Panc1 (cell line): ENCODE results near the gene ACTL10. TPM values are rescaled to one million over a fixed set of nuclear protein-coding genes. Genes with fewer than 3 reads are reported as not detected.

Experiments used
- ATAC-seq: fragments of 200-7000 bp; cut with Tn5 transposase; 2 replicates; pipeline ENCODE4 v1.9.1; 2020; ENCODE audit warnings: mild to moderate bottlenecking, moderate library complexity
- BruUV-seq: library from RNA; stranded (reverse); fragments of 400-500 nt; replicated peaks from 2 replicates; lab custom pipeline; 2021; lab: Mats Ljungman, UMichigan
- CTCF ChIA-PET: fragments of 300-600 bp; sonication (Branson Sonifier 250); formaldehyde crosslinking; loops from one replicate; lab custom pipeline; 2022; ENCODE audit warnings: antibody characterized with exemption; lab: Charles Lee
- POLR2A ChIA-PET: fragments of 300-600 bp; sonication (Branson Sonifier 250); formaldehyde crosslinking; loops from one replicate; lab custom pipeline; 2022; ENCODE audit warnings: antibody characterized with exemption; lab: Charles Lee
- DNase-seq: peaks from one replicate; pipeline ENCODE4 v3.0.0-alpha.2; 2010; ENCODE audit warnings: low read depth, low spot score
- H3K27ac ChIP-seq: 2 replicates; pipeline ENCODE4 v1.5.1; 2011; ENCODE audit warnings: mild to moderate bottlenecking, low read length, inconsistent platforms
- H3K27me3 ChIP-seq: fragments of 200-500 bp; sonication (Bioruptor generic); 2 replicates; pipeline ENCODE4 v1.6.0; 2014; ENCODE audit warnings: low read length, inconsistent platforms; ENCODE audit not compliant: control insufficient read depth, insufficient read depth
- H3K36me3 ChIP-seq: fragments of 200-500 bp; sonication (Bioruptor generic); 2 replicates; pipeline ENCODE4 v1.5.1; 2014; ENCODE audit warnings: inconsistent platforms, mild to moderate bottlenecking, low read length, moderate library complexity; ENCODE audit not compliant: control insufficient read depth, insufficient read depth
- H3K4me1 ChIP-seq: 2 replicates; pipeline ENCODE4 v1.5.1; 2011; ENCODE audit warnings: inconsistent platforms, mild to moderate bottlenecking, low read length, moderate library complexity; ENCODE audit not compliant: control insufficient read depth, insufficient read depth
- H3K4me3 ChIP-seq, 2 experiments: 2 replicates each; pipeline ENCODE4 v1.5.1; 2011 to 2012; ENCODE audit warnings: low read depth in 2 of 2, low read length in 2 of 2, mild to moderate bottlenecking in 2 of 2, inconsistent platforms in 1 of 2, moderate library complexity in 1 of 2
- H3K9me3 ChIP-seq: fragments of 200-500 bp; sonication (Bioruptor generic); 2 replicates; pipeline ENCODE4 v1.5.1; 2014; ENCODE audit warnings: low read depth, mild to moderate bottlenecking, inconsistent platforms, low read length, moderate library complexity; ENCODE audit not compliant: control insufficient read depth, insufficient read depth
- POLR2AphosphoS5 ChIP-seq: IDR thresholded peaks from 2 replicates; pipeline ENCODE4 v1.6.1; 2012; ENCODE audit warnings: mild to moderate bottlenecking, low read depth, low read length, moderate library complexity
- REST ChIP-seq, 2 experiments: IDR thresholded peaks; 2 replicates each; pipeline ENCODE4 v1.6.1; 2011 to 2012; ENCODE audit warnings: low read depth in 2 of 2, control low read depth in 1 of 2, low read length in 1 of 2, mild to moderate bottlenecking in 1 of 2, moderate library complexity in 1 of 2; ENCODE audit not compliant: insufficient read depth in 1 of 2
- SIN3A ChIP-seq: IDR thresholded peaks from 2 replicates; pipeline ENCODE4 v1.6.1; 2012; ENCODE audit warnings: low read depth, mild to moderate bottlenecking, low read length, moderate library complexity, borderline replicate concordance; ENCODE audit not compliant: insufficient read depth
- TCF7L2 ChIP-seq: IDR thresholded peaks from 2 replicates; pipeline ENCODE4 v1.6.1; 2011; ENCODE audit warnings: mild to moderate bottlenecking, low read depth, low read length, inconsistent platforms
- in situ Hi-C: cut with HindIII; loops from 2 replicates; pipeline ENCODE4 v1.10.0; 2016; ENCODE audit warnings: low sequenced_read_pairs, low pct_unique_long_range_greater_than_20kb
- intact Hi-C: fragments of 100-400 bp; cut with micrococcal nuclease; formaldehyde crosslinking; loops from one replicate; pipeline ENCODE4 v1.10.0; 2022; ENCODE audit not compliant: unreplicated experiment
- total RNA-seq: library from RNA; stranded (reverse); gene quantifications from one replicate; pipeline ENCODE4 v1.2.1, GENCODE V29; 2021; ENCODE audit not compliant: unreplicated experiment
- TF ChIP-seq, protein P1 (sequence below): fragments of 450-650 bp; IDR thresholded peaks from 2 replicates; pipeline ENCODE4 v1.5.1; 2017; ENCODE audit warnings: mild to moderate bottlenecking

ACTL10 gene
- total RNA-seq, 1 experiment from 2014 or later, result not detected

DNA sequence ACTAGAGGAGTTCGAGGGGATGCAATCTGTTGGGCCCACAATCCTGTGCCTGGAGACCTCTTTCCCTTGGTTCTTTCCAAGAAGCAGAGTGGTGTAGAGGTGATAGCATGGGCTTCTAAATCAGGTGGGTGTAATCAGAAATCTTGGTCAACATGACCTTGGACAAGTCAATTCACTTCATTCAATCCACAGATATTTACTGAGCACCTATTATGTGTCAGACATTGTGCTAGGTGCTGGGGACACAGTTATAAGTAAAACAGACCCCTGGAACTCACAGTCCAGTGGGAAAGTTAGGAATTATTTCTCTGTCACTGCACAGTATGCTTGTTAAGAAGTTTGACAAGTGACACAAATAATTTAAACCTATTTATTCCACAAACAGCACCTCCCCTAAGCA, 22.8 kb downstream of the ACTL10 start:
- Histone ChIP-seq H3K27me3 (no peaks in the 10 kb centered on the region), H3K27ac (no peak overlapping the region), H3K9me3 (no peaks in the 10 kb centered on the region), H3K4me3 (no peak overlapping the region), H3K36me3 (no peaks in the 10 kb centered on the region), H3K4me1 (peaks cover 6% of the 10 kb centered on the region)
- ChIA-PET POLR2A (no interaction called here), CTCF (no interaction called here)
- TF ChIP-seq, protein P1, sequence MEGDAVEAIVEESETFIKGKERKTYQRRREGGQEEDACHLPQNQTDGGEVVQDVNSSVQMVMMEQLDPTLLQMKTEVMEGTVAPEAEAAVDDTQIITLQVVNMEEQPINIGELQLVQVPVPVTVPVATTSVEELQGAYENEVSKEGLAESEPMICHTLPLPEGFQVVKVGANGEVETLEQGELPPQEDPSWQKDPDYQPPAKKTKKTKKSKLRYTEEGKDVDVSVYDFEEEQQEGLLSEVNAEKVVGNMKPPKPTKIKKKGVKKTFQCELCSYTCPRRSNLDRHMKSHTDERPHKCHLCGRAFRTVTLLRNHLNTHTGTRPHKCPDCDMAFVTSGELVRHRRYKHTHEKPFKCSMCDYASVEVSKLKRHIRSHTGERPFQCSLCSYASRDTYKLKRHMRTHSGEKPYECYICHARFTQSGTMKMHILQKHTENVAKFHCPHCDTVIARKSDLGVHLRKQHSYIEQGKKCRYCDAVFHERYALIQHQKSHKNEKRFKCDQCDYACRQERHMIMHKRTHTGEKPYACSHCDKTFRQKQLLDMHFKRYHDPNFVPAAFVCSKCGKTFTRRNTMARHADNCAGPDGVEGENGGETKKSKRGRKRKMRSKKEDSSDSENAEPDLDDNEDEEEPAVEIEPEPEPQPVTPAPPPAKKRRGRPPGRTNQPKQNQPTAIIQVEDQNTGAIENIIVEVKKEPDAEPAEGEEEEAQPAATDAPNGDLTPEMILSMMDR, result no peak
- TF ChIP-seq TCF7L2 (no peak), SIN3A (no peak), POLR2AphosphoS5 (no peak), REST (IDR thresholded peaks at IDR 0.05; ENCODE audit: insufficient read depth in 1 of 2, low read depth in 2 of 2, low read length in 1 of 2) (no peak)
- DNase-seq (no peak), ATAC-seq (no peak)
- in situ Hi-C loops, result no loop called here
- BruUV-seq, result no TSS peak
- intact Hi-C loops, result no loop called here

GRCh38 chr20:33689973-33690372, 23.2 kb downstream of the ACTL10 start:
- Histone ChIP-seq H3K27ac (no peak overlapping the region), H3K9me3 (no peaks in the 10 kb centered on the region), H3K27me3 (no peaks in the 10 kb centered on the region), H3K4me1 (peaks cover 2% of the 10 kb centered on the region), H3K36me3 (no peaks in the 10 kb centered on the region), H3K4me3 (no peak overlapping the region)
- POLR2A ChIA-PET, result no interaction called here
- TF ChIP-seq TCF7L2, result no peak
- CTCF ChIA-PET, result interaction anchor here (0.6 kb wide), 1 partner anchor 212 kb away, joined by 3 read pairs; no protein-coding TSS in a partner anchor
- intact Hi-C loops (no loop called here), in situ Hi-C loops (no loop called here)
- no TSS peak for BruUV-seq
- DNase-seq (no peak), ATAC-seq (no peak)

GRCh38 chr20:33693289-33693688, 26.5 kb downstream of the ACTL10 start:
- ChIA-PET CTCF (interaction anchor here (0.6 kb wide), 1 partner anchor 242 kb away, joined by 3 read pairs; no protein-coding TSS in a partner anchor), POLR2A (no interaction called here)
- Histone ChIP-seq H3K27me3 (no peaks in the 10 kb centered on the region), H3K9me3 (no peaks in the 10 kb centered on the region), H3K4me3 (no peak overlapping the region), H3K36me3 (no peaks in the 10 kb centered on the region), H3K27ac (no peak overlapping the region), H3K4me1 (no peaks in the 10 kb centered on the region)
- TF ChIP-seq, protein P1, result no peak
- TF ChIP-seq SIN3A, result no peak
- TF ChIP-seq TCF7L2, result no peak
- TF ChIP-seq REST (IDR thresholded peaks at IDR 0.05; ENCODE audit: insufficient read depth in 1 of 2, low read depth in 2 of 2, low read length in 1 of 2), result no peak
- no peak for TF ChIP-seq POLR2AphosphoS5
- in situ Hi-C loops, result no loop called here
- DNase-seq, result no peak
- no TSS peak for BruUV-seq
- no peak for ATAC-seq
- intact Hi-C loops, result no loop called here
